SU-DHL-6 (cell line): ENCODE measurements around the gene UTF1.

Experiments
- H2AFZ ChIP-seq: fragments of 200-600 bp; sonication (generic); 2 replicates; pipeline ENCODE4 v1.6.1; 2014; ENCODE audit warnings: low read depth, mild to moderate bottlenecking, moderate library complexity, mixed read lengths, antibody characterized with exemption, low read length; ENCODE audit not compliant: severe bottlenecking
- H3F3A ChIP-seq: fragments of 200-600 bp; shearing (Covaris generic); 2 replicates; pipeline ENCODE4 v1.6.0; 2016; ENCODE audit warnings: antibody characterized with exemption, mild to moderate bottlenecking; ENCODE audit not compliant: insufficient read depth
- H3K27ac ChIP-seq: fragments of 200-600 bp; sonication (generic); 2 replicates; pipeline ENCODE4 v1.5.1; 2016; ENCODE audit warnings: low read depth, mild to moderate bottlenecking, low read length, moderate library complexity, mixed read lengths
- H3K27me3 ChIP-seq: fragments of 200-600 bp; sonication (generic), shearing (Covaris generic); 2 replicates; pipeline ENCODE4 v1.6.0; 2014; ENCODE audit warnings: mild to moderate bottlenecking, low read length
- H3K36me3 ChIP-seq: fragments of 200-600 bp; sonication (generic); 2 replicates; pipeline ENCODE4 v1.6.1; 2014; ENCODE audit warnings: mild to moderate bottlenecking, low read length, mixed read lengths
- H3K4me2 ChIP-seq: fragments of 300-600, 200-600 bp; shearing (Covaris generic), sonication (generic); 2 replicates; pipeline ENCODE4 v1.6.0; 2014; ENCODE audit warnings: low read length, low read depth, mild to moderate bottlenecking; ENCODE audit not compliant: poor library complexity, severe bottlenecking
- H3K4me3 ChIP-seq: fragments of 200-600 bp; sonication (generic); 2 replicates; pipeline ENCODE4 v1.5.1; 2014; ENCODE audit warnings: antibody characterized with exemption, low read length, mild to moderate bottlenecking, mixed read lengths; ENCODE audit not compliant: insufficient read depth, poor library complexity, severe bottlenecking
- H3K79me2 ChIP-seq: fragments of 200-600 bp; sonication (generic); 2 replicates; pipeline ENCODE4 v1.6.1; 2014; ENCODE audit warnings: mild to moderate bottlenecking, low read length, moderate library complexity; ENCODE audit not compliant: insufficient read depth
- H3K9ac ChIP-seq: fragments of 200-600 bp; sonication (generic); 2 replicates; pipeline ENCODE4 v1.7.0; 2014; ENCODE audit warnings: mild to moderate bottlenecking, low read length
- H3K9me2 ChIP-seq: fragments of 200-600 bp; sonication (generic); replicated peaks from 2 replicates; pipeline ENCODE4 v1.6.1; 2014; ENCODE audit warnings: low read length; ENCODE audit not compliant: insufficient read depth
- H3K9me3 ChIP-seq: fragments of 200-600 bp; sonication (generic); 2 replicates; pipeline ENCODE4 v1.6.1; 2014; ENCODE audit warnings: low read length, mixed read lengths; ENCODE audit not compliant: insufficient read depth
- H4K20me1 ChIP-seq: fragments of 200-600 bp; sonication (generic); 2 replicates; pipeline ENCODE4 v1.6.1; 2014; ENCODE audit warnings: low read depth, mild to moderate bottlenecking, antibody characterized with exemption, low read length, moderate library complexity, mixed read lengths
- CTCF ChIP-seq: fragments of 200-600 bp; sonication (generic); IDR thresholded peaks from one replicate; pipeline ENCODE4 v1.5.1; 2017; ENCODE audit warnings: antibody characterized with exemption, mild to moderate bottlenecking, low read length, moderate library complexity; ENCODE audit not compliant: insufficient read depth, poor library complexity, severe bottlenecking
- EZH2phosphoT487 ChIP-seq: fragments of 200-600 bp; sonication (generic), shearing (Covaris generic); conservative IDR thresholded peaks from 2 replicates; pipeline ENCODE4 v1.6.1; 2018; ENCODE audit warnings: mild to moderate bottlenecking, antibody characterized with exemption, low read length, moderate library complexity, mixed read lengths

UTF1 gene

GRCh38 chr10:133249094-133249780 is 19.2 kb downstream of the UTF1 start:
- H2AFZ ChIP-seq, result no peak overlapping the region
- no peaks in the 10 kb centered on the region for H3K36me3 ChIP-seq
- no peaks in the 10 kb centered on the region for H3K79me2 ChIP-seq
- no peaks in the 10 kb centered on the region for H4K20me1 ChIP-seq
- no peaks in the 10 kb centered on the region for H3K9me3 ChIP-seq
- no peak for TF ChIP-seq CTCF
- H3K4me3 ChIP-seq, result no peak overlapping the region
- no peak overlapping the region for H3K4me2 ChIP-seq
- no peak overlapping the region for H3K27ac ChIP-seq
- no peaks in the 10 kb centered on the region for H3K9me2 ChIP-seq
- no peak overlapping the region for H3K9ac ChIP-seq
- H3F3A ChIP-seq, result no peaks in the 10 kb centered on the region
- no peaks in the 10 kb centered on the region for H3K27me3 ChIP-seq

- H3K4me2 ChIP-seq, result no peak overlapping the region
- H3K79me2 ChIP-seq, result no peaks in the 10 kb centered on the region
- H2AFZ ChIP-seq, result no peak overlapping the region
- no peak overlapping the region for H3K9ac ChIP-seq
- no peaks in the 10 kb centered on the region for H3K27me3 ChIP-seq
- no peaks in the 10 kb centered on the region for H4K20me1 ChIP-seq
- H3K9me2 ChIP-seq, result no peaks in the 10 kb centered on the region
- no peak overlapping the region for H3K27ac ChIP-seq
- no peak for TF ChIP-seq EZH2phosphoT487
- TF ChIP-seq CTCF, result no peak
- H3K4me3 ChIP-seq, result no peak overlapping the region
- no peaks in the 10 kb centered on the region for H3F3A ChIP-seq
- H3K9me3 ChIP-seq, result no peaks in the 10 kb centered on the region
- H3K36me3 ChIP-seq, result no peaks in the 10 kb centered on the region
Measured at GRCh38 chr10:133249975-133250754, 20.1 kb downstream of the UTF1 start.

GRCh38 chr10:133251388-133252222 is 21.6 kb downstream of the UTF1 start:
- H3K9ac ChIP-seq, result no peak overlapping the region
- no peaks in the 10 kb centered on the region for H3K27me3 ChIP-seq

More at GRCh38 chr10:133251388-133252222, 21.6 kb downstream of the UTF1 start:
- no peaks in the 10 kb centered on the region for H3K36me3 ChIP-seq
- H3F3A ChIP-seq, result no peaks in the 10 kb centered on the region
- no peak overlapping the region for H3K27ac ChIP-seq
- TF ChIP-seq CTCF (no peak), EZH2phosphoT487 (no peak)
- H3K4me2 ChIP-seq, result no peak overlapping the region
- no peaks in the 10 kb centered on the region for H4K20me1 ChIP-seq
- no peaks in the 10 kb centered on the region for H3K9me2 ChIP-seq
- no peak overlapping the region for H3K4me3 ChIP-seq
- no peaks in the 10 kb centered on the region for H3K9me3 ChIP-seq
- no peak overlapping the region for H2AFZ ChIP-seq
- H3K79me2 ChIP-seq, result no peaks in the 10 kb centered on the region
